PC-3 (cell line): ENCODE data around the gene ZNF213.

Experiments
- CTCF ChIP-seq: fragments of 300-600 bp; sonication (generic); conservative IDR thresholded peaks from 2 replicates; pipeline ENCODE4 v1.5.1; 2017; ENCODE audit warnings: antibody characterized with exemption, low read depth, mild to moderate bottlenecking, low read length
- EZH2 ChIP-seq: fragments of 300-600 bp; sonication (generic); IDR thresholded peaks from one replicate; pipeline ENCODE4 v1.6.1; 2017; ENCODE audit warnings: antibody characterized with exemption, mild to moderate bottlenecking, low read length; ENCODE audit not compliant: unreplicated experiment

GRCh38 chr16:3187798-3188674, 53.2 kb downstream of the ZNF213 start, which contains the start of gene OR1F1:
- TF ChIP-seq CTCF (no peak), EZH2 (no peak)
